Transverse colon (tissue), 4 donors: ENCODE results near the gene HIF3A.

Experiments used
- EP300 ChIP-seq: sonication (generic); formaldehyde crosslinking; IDR thresholded peaks from one replicate; pipeline ENCODE4 v1.6.1; 2017; ENCODE audit warnings: antibody characterized with exemption, low read depth
- POLR2A ChIP-seq: fragments of 450-650 bp; IDR thresholded peaks from one replicate; pipeline ENCODE4 v1.6.1; 2016; ENCODE audit warnings: antibody characterized with exemption, mild to moderate bottlenecking, moderate library complexity
- POLR2AphosphoS5 ChIP-seq, 3 donors: sonication (generic); formaldehyde crosslinking; IDR thresholded peaks; one replicate each; pipeline ENCODE4 v1.6.1; 2016; ENCODE audit warnings: antibody characterized with exemption in 3 of 3
- TF ChIP-seq, protein P1 (sequence below), 5 experiments: fragments of 200-600 bp in 3 of 5; fragments of 450-650 bp in 2 of 5; sonication (generic) in 3 of 5; IDR thresholded peaks; 1 replicate in 2 of 5; 2 replicates in 3 of 5; pipeline ENCODE4 v1.5.1; 2016 to 2017; ENCODE audit warnings: antibody characterized with exemption in 5 of 5, inconsistent platforms in 3 of 5, mild to moderate bottlenecking in 2 of 5, moderate library complexity in 1 of 5

DNA sequence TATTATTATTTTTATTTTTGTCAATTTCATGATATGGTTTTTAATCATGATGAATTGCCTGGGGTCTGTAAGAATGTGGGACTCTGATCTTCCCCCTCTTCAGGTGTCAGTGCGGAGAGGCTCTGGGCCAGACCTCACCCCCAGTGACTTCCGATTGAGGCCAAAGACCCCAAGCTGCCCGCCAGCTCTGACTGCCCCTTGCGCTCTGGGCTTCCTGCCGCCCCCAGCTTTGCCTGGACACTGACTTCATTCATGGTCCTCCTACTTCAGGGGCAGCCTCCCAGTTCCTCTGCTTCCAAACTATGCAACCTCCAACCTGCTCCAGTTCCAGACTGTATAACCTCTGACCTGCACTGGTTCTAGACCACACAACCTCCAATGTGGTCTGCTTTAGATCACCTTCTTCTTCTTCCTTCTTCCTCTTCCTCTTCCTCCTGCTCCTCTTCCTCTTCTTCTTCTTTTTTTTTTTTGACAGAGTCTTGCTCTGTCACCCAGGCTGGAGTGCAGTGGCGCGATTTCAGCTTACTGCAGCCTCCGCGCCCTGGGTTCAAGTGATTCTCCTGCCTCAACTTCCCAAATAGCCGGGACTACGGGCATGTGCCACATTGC lies 43.3 kb downstream of the HIF3A start:
- TF ChIP-seq, protein P1, sequence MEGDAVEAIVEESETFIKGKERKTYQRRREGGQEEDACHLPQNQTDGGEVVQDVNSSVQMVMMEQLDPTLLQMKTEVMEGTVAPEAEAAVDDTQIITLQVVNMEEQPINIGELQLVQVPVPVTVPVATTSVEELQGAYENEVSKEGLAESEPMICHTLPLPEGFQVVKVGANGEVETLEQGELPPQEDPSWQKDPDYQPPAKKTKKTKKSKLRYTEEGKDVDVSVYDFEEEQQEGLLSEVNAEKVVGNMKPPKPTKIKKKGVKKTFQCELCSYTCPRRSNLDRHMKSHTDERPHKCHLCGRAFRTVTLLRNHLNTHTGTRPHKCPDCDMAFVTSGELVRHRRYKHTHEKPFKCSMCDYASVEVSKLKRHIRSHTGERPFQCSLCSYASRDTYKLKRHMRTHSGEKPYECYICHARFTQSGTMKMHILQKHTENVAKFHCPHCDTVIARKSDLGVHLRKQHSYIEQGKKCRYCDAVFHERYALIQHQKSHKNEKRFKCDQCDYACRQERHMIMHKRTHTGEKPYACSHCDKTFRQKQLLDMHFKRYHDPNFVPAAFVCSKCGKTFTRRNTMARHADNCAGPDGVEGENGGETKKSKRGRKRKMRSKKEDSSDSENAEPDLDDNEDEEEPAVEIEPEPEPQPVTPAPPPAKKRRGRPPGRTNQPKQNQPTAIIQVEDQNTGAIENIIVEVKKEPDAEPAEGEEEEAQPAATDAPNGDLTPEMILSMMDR (IDR thresholded peaks at IDR 0.05), result no peak
- TF ChIP-seq POLR2AphosphoS5 (IDR thresholded peaks at IDR 0.05) (no peak), EP300 (no peak), POLR2A (no peak)
